SIG-M5 (cell line): Measurements from ENCODE around the gene ANKRD22.

ENCODE experiments used
- DNase-seq: peaks from one replicate; lab custom pipeline; 2025; lab: John Stamatoyannopoulos, UW

Gene ANKRD22

GRCh38 chr10:88835096-88835909 lies 16.3 kb downstream of the ANKRD22 start:
- DNase-seq = no peak

- no peak for DNase-seq
Observed at GRCh38 chr10:88833723-88834122, 17.9 kb downstream of the ANKRD22 start.

GRCh38 chr10:88833156-88833555 lies 18.5 kb downstream of the ANKRD22 start:
- DNase-seq = no peak

DNA sequence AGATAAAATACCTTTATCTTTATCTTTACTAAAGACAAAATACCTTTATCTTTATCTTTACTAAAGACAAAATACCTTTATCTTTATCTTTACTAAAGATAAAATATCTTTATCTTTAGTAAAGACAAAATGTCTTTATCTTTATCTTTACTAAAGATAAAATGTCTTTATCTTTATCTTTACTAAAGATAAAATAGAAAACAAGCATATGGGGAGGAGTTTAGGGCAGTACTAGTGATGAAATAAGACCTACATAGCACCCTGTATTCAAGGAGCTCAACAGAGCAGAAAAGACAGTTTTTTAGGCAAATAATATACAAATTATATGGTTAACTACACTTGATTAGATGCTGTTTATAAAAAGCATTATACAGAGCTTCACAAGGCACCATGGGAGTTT lies 19.3 kb downstream of the ANKRD22 start:
- no peak for DNase-seq

- DNase-seq = no peak
Observed at GRCh38 chr10:88831709-88832108, 19.9 kb downstream of the ANKRD22 start.

GRCh38 chr10:88830643-88831268 lies 20.9 kb downstream of the ANKRD22 start:
- no peak for DNase-seq

DNA sequence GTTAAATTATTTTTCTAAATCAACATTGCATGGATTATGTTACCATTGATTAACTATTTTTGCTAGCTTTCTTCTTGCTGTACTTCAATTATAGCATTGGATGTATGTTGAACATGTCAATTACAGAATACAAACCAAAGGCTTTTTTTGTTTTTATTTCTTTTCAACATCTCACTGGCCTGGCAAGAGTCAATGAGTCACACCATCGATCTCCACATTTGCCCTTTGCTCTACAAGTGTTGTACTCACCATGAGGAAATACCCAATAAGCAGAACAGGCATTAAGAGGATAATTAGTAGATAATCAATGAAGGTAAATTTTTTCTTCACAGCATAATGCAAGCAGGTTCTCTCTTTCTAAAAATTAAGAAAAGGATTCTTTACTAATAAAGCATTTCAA lies 23.3 kb downstream of the ANKRD22 start:
- DNase-seq = no peak

DNA sequence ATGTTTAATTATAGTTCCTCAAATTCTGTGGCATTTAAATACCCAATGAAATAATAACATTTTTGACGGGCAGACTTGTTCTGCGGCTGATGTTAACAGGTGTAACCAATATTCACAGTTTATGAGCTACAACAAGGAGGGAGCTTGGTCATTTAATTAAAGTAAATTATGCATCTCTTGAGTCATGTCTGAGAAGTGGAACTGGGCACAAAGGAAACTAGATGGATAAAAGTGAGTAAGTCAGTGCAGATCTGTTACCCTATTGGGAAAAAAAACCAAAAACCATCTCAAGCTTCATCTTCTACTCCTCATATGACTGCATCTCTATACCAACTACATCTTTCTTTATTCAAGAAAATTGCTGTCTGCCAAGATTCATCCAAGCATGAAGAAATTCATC lies 24.0 kb downstream of the ANKRD22 start:
- no peak for DNase-seq

GRCh38 chr10:88826388-88826787 lies 25.3 kb downstream of the ANKRD22 start:
- no peak for DNase-seq

DNA sequence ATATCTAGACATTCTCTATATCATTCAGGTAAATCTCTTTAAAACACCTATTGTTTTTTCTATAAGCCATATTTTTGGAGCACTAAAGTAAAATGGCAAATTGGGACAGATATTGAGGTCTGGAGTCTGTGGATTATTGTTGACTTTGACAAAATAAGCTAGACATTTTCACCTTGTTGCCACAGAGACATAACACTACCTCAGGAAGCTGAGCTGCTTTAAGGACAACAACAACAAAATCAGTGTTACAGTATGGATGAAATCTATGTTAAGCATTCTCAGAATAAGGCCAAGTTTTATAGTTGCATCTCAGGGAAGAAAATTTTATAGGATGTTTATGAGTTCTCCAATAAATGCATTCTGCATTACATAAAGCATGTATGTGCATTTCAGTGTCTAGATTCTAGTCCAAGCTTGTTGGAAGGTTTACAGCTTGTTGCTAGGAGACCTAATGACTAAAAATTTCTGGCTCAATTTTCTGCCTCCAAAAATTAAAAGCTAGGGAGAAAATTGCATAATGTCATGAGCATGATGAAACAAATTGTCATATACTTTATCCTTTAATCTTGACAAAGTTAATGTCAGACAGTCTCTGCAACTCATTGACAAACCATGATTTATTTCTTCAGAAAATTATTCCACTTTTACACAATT lies 30.8 kb downstream of the ANKRD22 start:
- no peak for DNase-seq

GRCh38 chr10:88819290-88819689 lies 32.4 kb downstream of the ANKRD22 start:
- no peak for DNase-seq

GRCh38 chr10:88813200-88813599 lies 38.4 kb downstream of the ANKRD22 start:
- DNase-seq = no peak

DNA sequence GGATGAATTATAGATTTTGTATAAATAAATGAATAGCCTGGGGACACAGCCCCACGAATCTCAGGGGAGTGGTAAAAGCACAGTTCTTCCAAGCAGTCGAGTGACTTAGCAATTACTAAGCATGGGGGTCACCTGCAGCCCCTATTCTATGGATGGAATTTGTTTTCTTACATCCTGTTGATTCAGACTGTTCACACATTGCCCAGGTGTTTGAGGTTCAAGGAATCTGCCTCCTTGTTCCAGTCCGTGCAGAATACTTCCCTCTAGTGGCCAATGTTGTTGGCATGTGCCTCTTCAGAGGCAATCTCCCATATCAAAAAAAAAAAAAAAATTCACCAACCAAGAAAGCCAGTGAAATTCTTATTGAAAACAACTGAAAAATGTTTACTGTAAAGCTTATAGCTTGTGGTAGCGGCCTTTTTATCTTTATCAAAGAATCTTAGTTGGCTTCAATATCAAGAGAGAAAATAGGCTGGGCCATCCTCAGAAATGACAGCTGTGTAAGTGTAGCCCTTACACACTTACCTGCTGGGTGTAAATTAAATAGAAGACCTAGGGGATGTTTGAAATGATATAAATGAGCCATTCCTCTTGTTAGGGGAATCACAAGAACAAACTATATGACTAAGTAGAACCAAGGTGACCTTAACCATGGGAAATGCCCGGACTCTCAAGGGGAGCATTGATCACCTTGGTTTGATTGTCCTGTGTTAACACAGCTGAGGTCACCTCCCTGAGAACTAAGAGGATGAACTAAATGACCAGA lies 41.3 kb downstream of the ANKRD22 start:
- no peak for DNase-seq

GRCh38 chr10:88809621-88810020 lies 42.0 kb downstream of the ANKRD22 start:
- DNase-seq = no peak

DNA sequence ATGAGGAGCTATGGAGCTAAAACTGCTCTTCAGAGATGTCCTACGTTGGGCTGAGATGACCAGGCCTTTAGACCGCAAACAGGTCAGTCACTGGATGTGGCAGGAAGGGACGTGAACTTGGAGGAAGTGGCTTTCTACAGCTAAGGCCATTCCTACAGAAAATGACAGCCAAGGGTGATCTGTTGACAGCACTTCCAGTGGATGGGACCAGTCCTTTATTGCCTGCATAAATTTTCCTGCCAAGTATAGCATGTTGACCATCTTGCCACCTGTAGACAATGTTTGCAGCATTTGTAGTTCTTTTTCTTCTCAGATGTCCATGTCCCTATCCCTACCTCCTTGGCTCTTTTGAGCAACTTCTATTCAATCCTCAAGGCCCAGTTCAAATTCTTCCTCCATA lies 45.7 kb downstream of the ANKRD22 start:
- DNase-seq = no peak

DNA sequence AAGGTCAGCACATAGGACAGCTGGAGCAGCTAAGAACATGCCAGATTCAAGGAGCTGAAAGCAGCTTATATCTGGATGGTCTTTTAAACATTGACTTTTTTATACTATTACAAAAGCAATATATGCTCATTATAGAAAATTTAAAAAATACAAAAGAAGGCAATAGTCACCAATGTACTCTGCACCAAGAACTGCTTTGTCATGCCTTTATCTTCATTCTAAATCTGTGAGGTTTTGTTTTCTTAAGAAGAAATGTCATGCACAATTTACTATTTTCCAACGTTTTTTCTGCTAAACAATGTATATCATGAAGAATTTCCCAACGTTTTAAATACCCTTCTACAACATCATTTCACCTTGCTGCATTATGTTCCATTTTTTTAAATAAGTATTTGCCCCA lies 46.3 kb downstream of the ANKRD22 start:
- no peak for DNase-seq

- no peak for DNase-seq
Observed at GRCh38 chr10:88804083-88804812, 47.4 kb downstream of the ANKRD22 start.

DNA sequence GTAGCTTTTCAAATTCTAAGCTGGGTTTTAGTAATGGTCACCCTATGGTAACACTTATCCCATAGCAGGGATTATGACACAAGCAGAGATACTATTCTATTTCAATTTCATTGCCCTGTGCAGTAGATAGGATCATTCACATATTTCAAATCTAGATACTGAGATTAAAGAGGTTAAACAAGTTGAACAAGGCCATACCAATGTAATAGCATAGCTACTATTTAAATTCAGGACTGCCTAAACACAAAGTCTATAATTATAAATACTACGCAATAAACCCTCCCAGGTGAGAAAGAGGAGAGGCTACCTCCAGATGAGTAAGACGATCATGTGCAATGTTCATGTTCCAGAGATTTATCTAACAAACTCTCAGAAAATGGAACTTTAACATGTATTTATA lies 48.0 kb downstream of the ANKRD22 start:
- DNase-seq = no peak

- DNase-seq = no peak
Observed at GRCh38 chr10:88802523-88803285, 48.9 kb downstream of the ANKRD22 start, which contains the start of gene LIPM. LIPM (plus strand) TSS chr10:88802730; CDS start chr10:88802897, 167 bp downstream.

DNA sequence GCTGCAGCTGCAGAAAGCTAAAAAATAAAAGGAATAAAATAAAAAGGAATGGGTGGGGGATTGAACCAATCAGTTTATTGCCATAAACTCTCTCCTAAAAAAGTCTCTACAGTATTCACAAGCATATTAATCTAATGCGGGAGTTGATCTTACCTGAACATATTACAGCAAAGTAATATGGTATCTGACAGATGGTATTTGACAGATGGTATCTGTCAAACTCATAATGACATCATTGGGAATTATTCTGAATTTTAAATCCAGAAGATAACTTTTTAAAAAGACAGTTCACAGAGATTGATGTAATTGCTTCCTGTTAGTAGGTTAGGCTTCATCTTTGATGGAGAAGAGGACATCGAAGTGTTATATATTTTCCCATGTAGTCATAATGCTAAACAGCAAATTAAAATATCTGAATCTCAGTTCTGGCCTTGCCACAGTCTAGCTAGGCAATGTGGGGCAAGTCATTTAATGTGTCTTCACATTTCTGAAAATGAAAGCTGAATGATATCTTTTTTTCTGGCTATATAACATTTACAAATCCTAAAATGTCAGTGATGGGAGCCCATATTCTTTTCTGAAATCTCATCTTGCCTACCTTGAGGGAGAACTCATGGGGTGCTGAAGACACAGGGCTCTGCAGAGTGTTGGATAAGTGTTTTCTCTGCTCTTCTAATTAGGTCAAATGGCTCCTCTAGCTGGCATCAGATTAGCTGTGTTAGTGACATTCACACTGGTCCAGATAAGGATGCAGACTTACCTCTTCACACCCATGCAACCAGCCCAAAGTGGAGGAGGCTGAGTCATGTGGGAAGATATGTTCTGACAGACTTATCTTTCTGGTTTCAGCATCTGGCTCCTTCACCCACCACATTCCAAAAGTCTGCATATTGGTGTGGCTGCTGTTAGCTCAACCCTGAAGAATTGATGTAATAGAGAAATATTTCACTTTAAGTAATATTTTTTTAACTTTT lies 51.2 kb downstream of the ANKRD22 start:
- no peak for DNase-seq
